Measurements from ENCODE around the gene ERMN. TPM values are rescaled to one million over a fixed set of nuclear protein-coding genes. Genes with fewer than 3 reads are reported as not detected.
A peak's percentile ranks its signal among the peaks of the same experiment; 100 is the strongest.
"Not testable (repeated sequence)": the region's sequence is repeated elsewhere in the genome, so short reads cannot be mapped to it uniquely, and the experiment has no call there.

Gene ERMN, protein sequence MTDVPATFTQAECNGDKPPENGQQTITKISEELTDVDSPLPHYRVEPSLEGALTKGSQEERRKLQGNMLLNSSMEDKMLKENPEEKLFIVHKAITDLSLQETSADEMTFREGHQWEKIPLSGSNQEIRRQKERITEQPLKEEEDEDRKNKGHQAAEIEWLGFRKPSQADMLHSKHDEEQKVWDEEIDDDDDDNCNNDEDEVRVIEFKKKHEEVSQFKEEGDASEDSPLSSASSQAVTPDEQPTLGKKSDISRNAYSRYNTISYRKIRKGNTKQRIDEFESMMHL
- polyA plus RNA-seq: 0.57 TPM
- long read RNA-seq, donor 1: 0 reads
- long read RNA-seq, donor 2: 0 reads
- long read RNA-seq, donor 3: 0 reads
- long read RNA-seq, donor 4: 0 reads
- long read RNA-seq, donor 5: 0 reads
- long read RNA-seq, donor 6: 0 reads
- long read RNA-seq, donor 7: 0 reads
- long read RNA-seq, donor 8: 0 reads
- long read RNA-seq, donor 9: 0 reads
- long read RNA-seq, donor 10: 0 reads
- long read RNA-seq, donor 11: 0 reads

DNA sequence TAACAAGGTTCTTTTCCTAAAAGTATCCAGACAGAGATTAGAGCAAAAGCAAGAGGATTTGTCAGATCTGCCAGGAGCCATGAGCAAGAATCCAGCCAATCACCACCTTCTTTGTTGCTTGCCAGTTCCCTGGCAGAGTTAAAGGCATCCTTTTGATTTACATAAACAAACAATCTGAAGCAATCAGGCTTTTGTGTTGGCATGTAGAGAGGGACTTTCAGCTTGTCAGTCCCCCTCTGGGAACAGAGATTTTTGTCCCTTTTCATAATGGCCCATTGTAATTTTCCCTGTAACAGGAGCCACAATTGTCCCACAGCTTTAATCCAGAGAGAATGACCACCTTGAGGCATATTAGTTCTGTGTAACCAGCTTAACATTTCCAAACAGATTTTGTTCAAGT lies at the start of gene ERMN:
Gene ERMN, minus strand, starts transcription at position 39 of the 400 bp plus-strand sequence. CDS start 182 bp downstream, outside the sequence.
- Histone ChIP-seq H3K27me3 (ENCODE audit: control insufficient read depth, insufficient read depth, low read length) (no peaks in the 10 kb centered on the region), H3K27ac (ENCODE audit: low read length) (no peak within 1 kb of the TSS), H3K36me3 (ENCODE audit: control insufficient read depth, insufficient read depth, low read length) (no peaks in the 10 kb centered on the region), H3K9me3 (ENCODE audit: control insufficient read depth, low read depth, low read length) (no peaks in the 10 kb centered on the region), H3K4me1 (ENCODE audit: control insufficient read depth, insufficient read depth, low read length) (peaks cover 9% of the 10 kb centered on the region), H3K4me3 (ENCODE audit: low read length) (no peak within 1 kb of the TSS)
- no peak for DNase-seq

DNA sequence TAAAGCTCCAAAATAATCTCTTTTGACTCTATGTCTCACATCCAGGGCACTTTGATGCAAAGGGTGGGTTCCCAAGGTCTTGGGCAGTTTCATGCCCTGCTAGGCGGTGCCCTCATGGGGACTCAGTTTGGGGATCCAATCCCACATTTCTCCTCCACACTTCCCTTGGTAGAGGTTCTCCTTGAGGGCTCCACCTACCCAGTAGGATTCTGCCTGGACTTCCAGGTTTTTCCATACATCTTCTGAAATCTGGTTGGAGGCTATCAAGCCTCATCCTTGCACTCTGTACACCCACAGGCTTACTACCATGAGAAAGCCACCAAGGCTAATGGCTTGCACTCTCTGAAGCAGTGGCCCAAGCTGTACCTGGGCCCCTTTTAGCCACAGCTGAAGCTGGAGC lies 49.8 kb upstream of the ERMN start:
- Histone ChIP-seq H3K36me3 (ENCODE audit: control insufficient read depth, insufficient read depth, low read length) (no peaks in the 10 kb centered on the region), H3K9me3 (ENCODE audit: control insufficient read depth, low read depth, low read length) (peaks cover 22% of the 10 kb centered on the region), H3K4me3 (ENCODE audit: low read length) (no peak overlapping the region), H3K4me1 (ENCODE audit: control insufficient read depth, insufficient read depth, low read length) (no peaks in the 10 kb centered on the region), H3K27ac (ENCODE audit: low read length) (no peak overlapping the region), H3K27me3 (ENCODE audit: control insufficient read depth, insufficient read depth, low read length) (no peaks in the 10 kb centered on the region)
- no CpG with 5 or more reads among the region's 1 CpG for WGBS (ENCODE audit: insufficient coverage, low lambda C conversion rate)
- DNase-seq: no peak

DNA sequence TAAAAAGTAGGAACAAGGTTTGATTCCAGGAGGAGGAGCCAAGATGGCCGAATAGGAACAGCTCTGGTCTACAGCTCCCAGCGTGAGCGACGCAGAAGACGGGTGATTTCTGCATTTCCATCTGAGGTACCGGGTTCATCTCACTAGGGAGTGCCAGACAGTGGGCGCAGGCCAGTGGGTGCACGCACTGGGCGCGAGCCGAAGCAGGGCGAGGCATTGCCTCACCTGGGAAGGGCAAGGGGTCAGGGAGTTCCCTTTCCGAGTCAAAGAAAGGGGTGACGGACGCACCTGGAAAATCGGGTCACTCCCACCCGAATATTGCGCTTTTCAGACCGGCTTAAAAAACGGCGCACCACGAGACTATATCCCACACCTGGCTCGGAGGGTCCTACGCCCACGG lies 42.9 kb upstream of the ERMN start:
- H3K27me3 ChIP-seq (ENCODE audit: control insufficient read depth, insufficient read depth, low read length); DNase-seq; H3K27ac ChIP-seq (ENCODE audit: low read length); H3K36me3 ChIP-seq (ENCODE audit: control insufficient read depth, insufficient read depth, low read length); H3K4me1 ChIP-seq (ENCODE audit: control insufficient read depth, insufficient read depth, low read length); H3K4me3 ChIP-seq (ENCODE audit: low read length); H3K9me3 ChIP-seq (ENCODE audit: control insufficient read depth, low read depth, low read length): not testable (repeated sequence)
- no CpG with 5 or more reads among the region's 25 CpGs for WGBS (ENCODE audit: insufficient coverage, low lambda C conversion rate)

DNA sequence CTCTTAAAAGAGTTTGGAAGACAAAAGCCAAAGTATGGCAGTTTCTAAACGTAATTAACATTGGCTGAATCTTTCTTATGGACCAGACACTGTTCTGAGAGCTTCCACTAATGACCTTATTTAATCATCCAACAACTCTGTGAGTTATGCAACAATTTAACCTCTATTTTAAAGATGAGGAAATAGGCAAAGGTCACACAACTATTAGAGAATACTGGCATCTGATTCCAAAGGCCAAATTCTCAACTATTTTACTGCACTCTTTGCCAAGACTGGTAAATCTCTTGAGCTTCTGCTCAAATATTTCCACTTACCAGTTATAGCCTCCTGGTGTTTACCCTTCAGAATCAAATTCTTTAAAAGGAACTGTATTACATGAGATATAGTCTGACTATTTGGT lies 42.1 kb upstream of the ERMN start:
- peak; percentile 29 to 67 for DNase-seq
- Histone ChIP-seq H3K27ac (ENCODE audit: low read length) (no peak overlapping the region), H3K36me3 (ENCODE audit: control insufficient read depth, insufficient read depth, low read length) (no peaks in the 10 kb centered on the region), H3K4me3 (ENCODE audit: low read length) (no peak overlapping the region), H3K4me1 (ENCODE audit: control insufficient read depth, insufficient read depth, low read length) (peaks cover 4% of the 10 kb centered on the region), H3K27me3 (ENCODE audit: control insufficient read depth, insufficient read depth, low read length) (no peaks in the 10 kb centered on the region), H3K9me3 (ENCODE audit: control insufficient read depth, low read depth, low read length) (peaks cover 3% of the 10 kb centered on the region)
- no CpG with 5 or more reads among the region's 1 CpG for WGBS (ENCODE audit: insufficient coverage, low lambda C conversion rate)

DNA sequence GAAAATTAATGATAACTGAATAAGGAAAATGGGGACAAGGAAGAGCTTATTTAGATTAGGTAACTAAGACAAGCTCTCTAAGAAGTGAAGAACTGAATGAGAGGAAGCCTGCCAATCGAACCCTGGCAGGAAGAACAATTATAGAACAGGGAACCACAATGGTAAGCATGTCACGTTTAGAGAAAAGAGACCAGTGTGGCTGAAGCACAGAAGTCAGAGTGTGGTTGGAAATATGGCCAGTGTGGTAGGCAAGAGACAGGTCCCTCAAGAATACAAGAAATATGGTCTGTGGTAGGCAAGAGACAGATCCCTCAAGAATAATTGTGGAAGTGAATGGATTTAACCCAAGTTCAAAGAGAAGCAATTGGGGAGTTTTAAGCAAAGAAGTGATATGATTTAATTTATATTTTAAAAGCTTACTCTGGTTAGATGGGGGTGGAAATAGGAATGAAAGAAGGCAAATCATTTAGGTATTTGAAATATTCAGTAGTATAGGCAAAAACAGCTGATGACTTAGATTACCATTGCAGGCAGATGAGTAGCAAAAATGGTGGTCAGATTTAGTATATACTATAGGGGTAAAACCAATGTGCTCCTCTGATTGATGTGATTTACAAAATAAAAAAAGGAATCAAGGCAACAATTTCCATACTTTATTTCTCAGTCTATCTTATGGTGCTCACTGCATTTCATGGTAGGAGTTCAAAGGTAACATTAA lies 38.8 kb upstream of the ERMN start:
- WGBS (ENCODE audit: insufficient coverage, low lambda C conversion rate): 70% methylated on average over 2 of the region's 2 CpGs
- no peak for DNase-seq
- Histone ChIP-seq H3K27me3 (ENCODE audit: control insufficient read depth, insufficient read depth, low read length) (no peaks in the 10 kb centered on the region), H3K27ac (ENCODE audit: low read length) (no peak overlapping the region), H3K36me3 (ENCODE audit: control insufficient read depth, insufficient read depth, low read length) (no peaks in the 10 kb centered on the region), H3K4me3 (ENCODE audit: low read length) (no peak overlapping the region), H3K9me3 (ENCODE audit: control insufficient read depth, low read depth, low read length) (peaks cover 6% of the 10 kb centered on the region), H3K4me1 (ENCODE audit: control insufficient read depth, insufficient read depth, low read length) (peaks cover 4% of the 10 kb centered on the region)

DNA sequence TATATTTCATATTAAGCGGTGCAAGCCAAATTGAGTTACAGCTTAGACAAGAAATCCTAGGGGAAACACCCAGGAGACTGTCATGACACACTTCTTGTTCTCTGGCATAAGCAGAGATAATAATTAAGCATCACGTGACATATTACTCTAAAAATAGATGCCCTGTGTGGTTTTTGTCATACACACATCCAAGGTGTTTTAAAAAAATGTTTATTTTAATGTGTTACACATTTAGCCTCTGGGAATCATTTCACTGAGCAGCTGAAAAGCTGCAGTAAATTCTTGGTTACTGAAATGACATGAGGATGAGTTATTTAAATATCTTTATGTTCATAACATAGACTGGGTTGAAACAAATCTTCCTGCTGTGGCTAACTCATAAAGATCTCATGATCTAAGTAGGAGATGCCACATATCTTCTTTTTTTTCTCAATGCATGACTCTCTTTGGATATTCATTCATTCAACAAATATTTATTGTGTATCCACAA lies 38.0 kb upstream of the ERMN start:
- Histone ChIP-seq H3K4me1 (ENCODE audit: control insufficient read depth, insufficient read depth, low read length) (peaks cover 4% of the 10 kb centered on the region), H3K4me3 (ENCODE audit: low read length) (no peak overlapping the region), H3K27ac (ENCODE audit: low read length) (no peak overlapping the region), H3K9me3 (ENCODE audit: control insufficient read depth, low read depth, low read length) (peaks cover 6% of the 10 kb centered on the region), H3K36me3 (ENCODE audit: control insufficient read depth, insufficient read depth, low read length) (no peaks in the 10 kb centered on the region), H3K27me3 (ENCODE audit: control insufficient read depth, insufficient read depth, low read length) (no peaks in the 10 kb centered on the region)
- WGBS (ENCODE audit: insufficient coverage, low lambda C conversion rate): no CpG with 5 or more reads among the region's 2 CpGs
- no peak for DNase-seq

DNA sequence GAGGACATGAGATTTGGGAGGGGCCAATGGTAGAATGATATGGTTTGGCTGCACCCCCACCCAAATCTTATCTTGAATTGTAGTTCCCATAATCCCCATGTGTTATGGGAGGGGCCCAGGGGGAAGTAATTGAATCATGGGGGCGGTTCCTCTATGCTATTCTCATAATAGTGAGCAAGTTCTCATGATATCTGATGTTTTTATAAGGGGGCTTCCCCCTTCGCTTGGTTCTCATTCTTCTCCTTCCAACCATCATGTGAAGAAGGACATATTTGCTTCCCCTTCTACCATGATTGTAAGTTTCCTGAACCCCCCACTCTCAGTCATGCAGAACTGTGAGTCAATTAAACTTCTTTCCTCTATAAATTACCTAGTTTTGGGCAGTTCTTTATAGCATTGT lies 37.0 kb upstream of the ERMN start:
- Histone ChIP-seq H3K4me1 (ENCODE audit: control insufficient read depth, insufficient read depth, low read length) (peaks cover 4% of the 10 kb centered on the region), H3K27me3 (ENCODE audit: control insufficient read depth, insufficient read depth, low read length) (no peaks in the 10 kb centered on the region), H3K36me3 (ENCODE audit: control insufficient read depth, insufficient read depth, low read length) (no peaks in the 10 kb centered on the region), H3K27ac (ENCODE audit: low read length) (no peak overlapping the region), H3K4me3 (ENCODE audit: low read length) (no peak overlapping the region), H3K9me3 (ENCODE audit: control insufficient read depth, low read depth, low read length) (peaks cover 3% of the 10 kb centered on the region)
- WGBS (ENCODE audit: insufficient coverage, low lambda C conversion rate): 100% methylated on average over 1 of the region's 2 CpGs
- no peak for DNase-seq

DNA sequence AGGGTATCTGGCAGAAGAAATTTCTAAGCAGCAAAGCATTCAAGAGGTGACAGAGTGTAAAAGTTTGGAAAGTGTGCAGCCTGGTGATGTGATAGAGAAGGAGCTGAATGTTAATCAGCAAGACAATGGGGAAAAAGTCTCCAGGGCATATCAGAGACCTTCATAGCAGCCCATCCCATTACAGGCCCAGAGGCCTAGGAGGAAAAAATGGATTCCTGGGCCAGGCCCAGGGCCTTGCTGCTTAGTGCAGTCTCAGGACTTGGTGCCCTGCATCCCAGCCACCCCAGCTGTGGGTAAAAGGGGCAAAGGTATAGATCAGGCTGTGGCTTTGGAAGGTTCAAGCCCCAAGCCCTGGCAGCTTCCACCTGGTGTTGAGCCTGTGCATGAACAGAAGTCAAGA lies 35.9 kb upstream of the ERMN start:
- Histone ChIP-seq H3K27me3 (ENCODE audit: control insufficient read depth, insufficient read depth, low read length) (no peaks in the 10 kb centered on the region), H3K9me3 (ENCODE audit: control insufficient read depth, low read depth, low read length) (peaks cover 3% of the 10 kb centered on the region)

DNA sequence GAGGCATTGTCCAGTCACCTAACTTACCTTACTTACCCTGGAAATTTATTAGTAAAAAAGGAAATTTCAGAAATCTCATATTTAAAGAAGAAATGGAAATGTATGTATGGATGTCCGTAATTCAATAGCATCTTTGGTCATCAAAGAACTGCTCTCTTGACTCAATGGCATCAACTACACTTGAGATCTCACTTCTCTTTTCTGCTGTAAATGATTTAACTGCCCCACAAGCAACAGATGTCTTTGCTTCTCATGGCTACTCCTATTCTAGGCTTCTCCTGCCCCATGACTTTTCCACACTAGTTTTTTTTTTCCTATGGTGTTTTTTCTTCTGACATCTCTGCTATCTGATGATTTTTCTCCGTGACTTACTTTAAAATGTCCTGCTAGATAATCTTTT lies 34.0 kb upstream of the ERMN start:
- 100% methylated on average over 2 of the region's 2 CpGs for WGBS (ENCODE audit: insufficient coverage, low lambda C conversion rate)
- Histone ChIP-seq H3K27me3 (ENCODE audit: control insufficient read depth, insufficient read depth, low read length) (no peaks in the 10 kb centered on the region), H3K9me3 (ENCODE audit: control insufficient read depth, low read depth, low read length) (peaks cover 3% of the 10 kb centered on the region), H3K4me1 (ENCODE audit: control insufficient read depth, insufficient read depth, low read length) (no peaks in the 10 kb centered on the region), H3K27ac (ENCODE audit: low read length) (no peak overlapping the region), H3K36me3 (ENCODE audit: control insufficient read depth, insufficient read depth, low read length) (no peaks in the 10 kb centered on the region), H3K4me3 (ENCODE audit: low read length) (no peak overlapping the region)
- DNase-seq: no peak

More for the DNA sequence above, 35.9 kb upstream of the ERMN start:
- no peaks in the 10 kb centered on the region for H3K36me3 ChIP-seq (ENCODE audit: control insufficient read depth, insufficient read depth, low read length)
- H3K4me3 ChIP-seq (ENCODE audit: low read length): no peak overlapping the region
- no peak overlapping the region for H3K27ac ChIP-seq (ENCODE audit: low read length)
- no peak for DNase-seq
- H3K4me1 ChIP-seq (ENCODE audit: control insufficient read depth, insufficient read depth, low read length): no peaks in the 10 kb centered on the region

DNA sequence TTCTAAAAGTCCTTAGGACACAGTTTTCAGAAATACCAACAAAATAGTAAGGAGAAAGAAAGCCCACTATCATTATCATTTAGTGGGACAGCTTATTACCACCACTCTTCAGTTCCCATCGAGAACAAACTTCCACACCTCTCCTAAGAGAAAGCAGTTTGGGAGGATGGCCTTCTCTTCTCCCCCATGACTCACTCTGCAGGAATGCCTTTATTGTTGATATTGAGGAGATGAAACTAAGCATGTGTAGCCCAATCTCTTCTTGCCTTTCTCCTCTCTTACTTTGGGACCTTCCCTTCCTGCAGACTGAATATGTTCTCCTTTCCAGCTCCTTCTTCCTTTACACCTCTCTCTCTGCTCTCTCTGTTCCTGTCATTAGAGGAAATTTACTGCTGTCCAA lies 30.0 kb upstream of the ERMN start:
- Histone ChIP-seq H3K4me3 (ENCODE audit: low read length) (no peak overlapping the region), H3K27ac (ENCODE audit: low read length) (no peak overlapping the region), H3K36me3 (ENCODE audit: control insufficient read depth, insufficient read depth, low read length) (no peaks in the 10 kb centered on the region), H3K27me3 (ENCODE audit: control insufficient read depth, insufficient read depth, low read length) (no peaks in the 10 kb centered on the region), H3K4me1 (ENCODE audit: control insufficient read depth, insufficient read depth, low read length) (peaks cover 6% of the 10 kb centered on the region), H3K9me3 (ENCODE audit: control insufficient read depth, low read depth, low read length) (no peaks in the 10 kb centered on the region)
- WGBS (ENCODE audit: insufficient coverage, low lambda C conversion rate): no CpG with 5 or more reads among the region's 1 CpG
- DNase-seq: no peak
